Parathyroid adenoma (tissue), 2 donors: ENCODE data around the gene BARHL1.

Experiments used
- H2AFZ ChIP-seq: fragments of 300-600 bp; sonication (generic); one replicate; pipeline ENCODE4 v1.7.0; 2017; ENCODE audit warnings: antibody characterized with exemption, mild to moderate bottlenecking
- H3K27ac ChIP-seq: fragments of 300-600 bp; sonication (generic); one replicate; pipeline ENCODE4 v1.7.0; 2017
- H3K27me3 ChIP-seq: fragments of 300-600 bp; sonication (generic); one replicate; pipeline ENCODE4 v1.7.0; 2017; ENCODE audit warnings: low read length; ENCODE audit not compliant: control insufficient read depth, insufficient read depth
- H3K36me3 ChIP-seq: fragments of 300-600 bp; sonication (generic); one replicate; pipeline ENCODE4 v1.7.0; 2017; ENCODE audit warnings: low read length; ENCODE audit not compliant: control insufficient read depth, insufficient read depth
- H3K4me1 ChIP-seq: fragments of 300-600 bp; sonication (generic); one replicate; pipeline ENCODE4 v1.7.0; 2017; ENCODE audit warnings: control low read depth
- H3K4me2 ChIP-seq: fragments of 300-600 bp; sonication (generic); one replicate; pipeline ENCODE4 v1.7.0; 2017; ENCODE audit warnings: low read length
- H3K4me3 ChIP-seq: fragments of 300-600 bp; sonication (generic); one replicate; pipeline ENCODE4 v1.7.0; 2017; ENCODE audit warnings: low read depth, low read length
- H3K79me2 ChIP-seq: fragments of 300-600 bp; sonication (generic); one replicate; pipeline ENCODE4 v1.7.0; 2017; ENCODE audit warnings: control low read depth
- H3K9ac ChIP-seq: fragments of 300-600 bp; sonication (generic); one replicate; pipeline ENCODE4 v1.7.0; 2017; ENCODE audit warnings: mild to moderate bottlenecking
- H3K9me3 ChIP-seq: fragments of 300-600 bp; sonication (generic); one replicate; pipeline ENCODE4 v1.7.0; 2017; ENCODE audit warnings: low read length; ENCODE audit not compliant: control insufficient read depth
- TF ChIP-seq, protein P1 (sequence below): fragments of 300-600 bp; sonication (generic); IDR thresholded peaks from one replicate; pipeline ENCODE4 v1.7.0; 2017; ENCODE audit warnings: antibody characterized with exemption, mild to moderate bottlenecking
- donor health status: primary hyperparathyroidism.

BARHL1 gene

GRCh38 chr9:132571806-132572600 lies 10.4 kb upstream of the BARHL1 start:
- Histone ChIP-seq H3K4me3 (no peak overlapping the region), H3K9ac (no peak overlapping the region), H3K27ac (no peak overlapping the region), H3K79me2 (no peaks in the 10 kb centered on the region), H3K4me1 (no peaks in the 10 kb centered on the region), H3K9me3 (no peaks in the 10 kb centered on the region), H3K27me3 (no peaks in the 10 kb centered on the region), H2AFZ (no peak overlapping the region), H3K4me2 (no peak overlapping the region), H3K36me3 (no peaks in the 10 kb centered on the region)
- TF ChIP-seq, protein P1, sequence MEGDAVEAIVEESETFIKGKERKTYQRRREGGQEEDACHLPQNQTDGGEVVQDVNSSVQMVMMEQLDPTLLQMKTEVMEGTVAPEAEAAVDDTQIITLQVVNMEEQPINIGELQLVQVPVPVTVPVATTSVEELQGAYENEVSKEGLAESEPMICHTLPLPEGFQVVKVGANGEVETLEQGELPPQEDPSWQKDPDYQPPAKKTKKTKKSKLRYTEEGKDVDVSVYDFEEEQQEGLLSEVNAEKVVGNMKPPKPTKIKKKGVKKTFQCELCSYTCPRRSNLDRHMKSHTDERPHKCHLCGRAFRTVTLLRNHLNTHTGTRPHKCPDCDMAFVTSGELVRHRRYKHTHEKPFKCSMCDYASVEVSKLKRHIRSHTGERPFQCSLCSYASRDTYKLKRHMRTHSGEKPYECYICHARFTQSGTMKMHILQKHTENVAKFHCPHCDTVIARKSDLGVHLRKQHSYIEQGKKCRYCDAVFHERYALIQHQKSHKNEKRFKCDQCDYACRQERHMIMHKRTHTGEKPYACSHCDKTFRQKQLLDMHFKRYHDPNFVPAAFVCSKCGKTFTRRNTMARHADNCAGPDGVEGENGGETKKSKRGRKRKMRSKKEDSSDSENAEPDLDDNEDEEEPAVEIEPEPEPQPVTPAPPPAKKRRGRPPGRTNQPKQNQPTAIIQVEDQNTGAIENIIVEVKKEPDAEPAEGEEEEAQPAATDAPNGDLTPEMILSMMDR, result no peak

DNA sequence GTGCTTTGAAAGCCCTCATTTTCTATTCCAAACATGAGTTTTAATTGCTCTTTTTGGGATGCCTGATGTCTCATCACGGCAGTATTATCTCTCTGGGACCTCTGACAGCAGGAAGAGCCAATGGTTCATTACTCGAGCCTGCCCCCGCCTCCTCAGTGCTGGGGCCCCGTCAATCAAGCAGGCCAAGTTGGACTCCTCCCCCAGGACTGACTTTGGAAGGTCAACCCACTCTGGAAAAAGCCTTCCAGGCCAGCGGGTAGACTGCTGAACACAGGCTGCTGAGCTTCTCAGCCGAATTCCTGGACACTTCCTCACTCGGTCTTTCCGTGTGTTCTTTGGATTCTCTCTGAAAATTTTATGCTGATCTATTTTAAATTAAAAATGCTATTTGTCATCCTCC lies 9.5 kb upstream of the BARHL1 start:
- no peaks in the 10 kb centered on the region for H3K4me1 ChIP-seq
- H3K4me2 ChIP-seq, result no peak overlapping the region
- no peaks in the 10 kb centered on the region for H3K79me2 ChIP-seq
- H3K36me3 ChIP-seq, result no peaks in the 10 kb centered on the region
- no peak overlapping the region for H3K4me3 ChIP-seq
- no peaks in the 10 kb centered on the region for H3K9me3 ChIP-seq
- H2AFZ ChIP-seq, result peak overlapping the region; percentile 58
- H3K27ac ChIP-seq, result no peak overlapping the region
- TF ChIP-seq, protein P1, result no peak
- no peak overlapping the region for H3K9ac ChIP-seq
- H3K27me3 ChIP-seq, result no peaks in the 10 kb centered on the region

- no peaks in the 10 kb centered on the region for H3K79me2 ChIP-seq
Observed at GRCh38 chr9:132575005-132575609, 7.3 kb upstream of the BARHL1 start.

GRCh38 chr9:132575811-132576210 lies 6.6 kb upstream of the BARHL1 start:
- Histone ChIP-seq H3K4me2 (no peak overlapping the region), H3K27me3 (peaks cover 16% of the 10 kb centered on the region), H3K9me3 (no peaks in the 10 kb centered on the region), H3K9ac (no peak overlapping the region), H3K4me3 (no peak overlapping the region), H3K36me3 (no peaks in the 10 kb centered on the region), H3K4me1 (no peaks in the 10 kb centered on the region), H2AFZ (no peak overlapping the region), H3K79me2 (no peaks in the 10 kb centered on the region), H3K27ac (no peak overlapping the region)
- TF ChIP-seq, protein P1, result no peak

More at GRCh38 chr9:132575005-132575609, 7.3 kb upstream of the BARHL1 start:
- H3K27ac ChIP-seq, result no peak overlapping the region
- no peak overlapping the region for H2AFZ ChIP-seq
- TF ChIP-seq, protein P1, result peak; percentile 63
- no peaks in the 10 kb centered on the region for H3K9me3 ChIP-seq
- H3K9ac ChIP-seq, result no peak overlapping the region
- H3K36me3 ChIP-seq, result no peaks in the 10 kb centered on the region
- peaks cover 16% of the 10 kb centered on the region for H3K27me3 ChIP-seq
- H3K4me3 ChIP-seq, result no peak overlapping the region
- H3K4me2 ChIP-seq, result no peak overlapping the region
- H3K4me1 ChIP-seq, result no peaks in the 10 kb centered on the region
